ENCODE data around the gene PON3.

Gene PON3

GRCh38 chr7:95342029-95342428, 54.1 kb downstream of the PON3 start:
- no peak for DNase-seq (ENCODE audit: low read depth, low spot score)

GRCh38 chr7:95340491-95340890, 55.7 kb downstream of the PON3 start:
- DNase-seq (ENCODE audit: low read depth, low spot score) = no peak

GRCh38 chr7:95338832-95339231, 57.3 kb downstream of the PON3 start:
- DNase-seq (ENCODE audit: low read depth, low spot score) = no peak

- DNase-seq (ENCODE audit: low read depth, low spot score) = no peak
Observed at GRCh38 chr7:95335093-95335492, 61.1 kb downstream of the PON3 start.

- no peak for DNase-seq (ENCODE audit: low read depth, low spot score)
Observed at GRCh38 chr7:95334447-95334846, 61.7 kb downstream of the PON3 start.

GRCh38 chr7:95330961-95331337, 65.2 kb downstream of the PON3 start:
- no peak for DNase-seq (ENCODE audit: low read depth, low spot score)

GRCh38 chr7:95330204-95330960, 65.8 kb downstream of the PON3 start:
- DNase-seq (ENCODE audit: low read depth, low spot score) = no peak

GRCh38 chr7:95327356-95327755, 68.8 kb downstream of the PON3 start:
- DNase-seq (ENCODE audit: low read depth, low spot score) = no peak

GRCh38 chr7:95324431-95324830, 71.7 kb downstream of the PON3 start, which contains the start of gene PON1:
TSS of gene PON1 (minus strand) at chr7:95324532. CDS start at chr7:95324475, 57 bp downstream.
- no peak for DNase-seq (ENCODE audit: low read depth, low spot score)

GRCh38 chr7:95323410-95324129, 72.6 kb downstream of the PON3 start:
- no peak for DNase-seq (ENCODE audit: low read depth, low spot score)

- no peak for DNase-seq (ENCODE audit: low read depth, low spot score)
Observed at GRCh38 chr7:95322854-95323253, 73.3 kb downstream of the PON3 start.

GRCh38 chr7:95322396-95322795, 73.8 kb downstream of the PON3 start:
- no peak for DNase-seq (ENCODE audit: low read depth, low spot score)

- no peak for DNase-seq (ENCODE audit: low read depth, low spot score)
Observed at GRCh38 chr7:95321720-95322119, 74.5 kb downstream of the PON3 start.

GRCh38 chr7:95320651-95321050, 75.5 kb downstream of the PON3 start:
- DNase-seq (ENCODE audit: low read depth, low spot score) = no peak

GRCh38 chr7:95319570-95319969, 76.6 kb downstream of the PON3 start:
- DNase-seq (ENCODE audit: low read depth, low spot score) = no peak

- no peak for DNase-seq (ENCODE audit: low read depth, low spot score)
Observed at GRCh38 chr7:95318501-95319100, 77.6 kb downstream of the PON3 start.

GRCh38 chr7:95317966-95318365, 78.2 kb downstream of the PON3 start:
- no peak for DNase-seq (ENCODE audit: low read depth, low spot score)

GRCh38 chr7:95317546-95317945, 78.6 kb downstream of the PON3 start:
- no peak for DNase-seq (ENCODE audit: low read depth, low spot score)

- DNase-seq (ENCODE audit: low read depth, low spot score) = no peak
Observed at GRCh38 chr7:95316588-95316987, 79.6 kb downstream of the PON3 start.

- no peak for DNase-seq (ENCODE audit: low read depth, low spot score)
Observed at GRCh38 chr7:95312561-95312960, 83.6 kb downstream of the PON3 start.

- no peak for DNase-seq (ENCODE audit: low read depth, low spot score)
Observed at GRCh38 chr7:95311389-95311788, 84.8 kb downstream of the PON3 start.

- no peak for DNase-seq (ENCODE audit: low read depth, low spot score)
Observed at GRCh38 chr7:95309951-95310350, 86.2 kb downstream of the PON3 start.

Measured in activated CD4-positive, CD25-positive, alpha-beta regulatory T cell treated with anti-CD3 and anti-CD28 coated beads, Interleukin-2, amount 50 U/mL, for 16 hours (primary cell).